Cardiac fibroblast (primary cell): ENCODE results near the gene CTSZ.
A peak's percentile ranks its signal among the peaks of the same experiment; 100 is the strongest.

Experiments
- DNase-seq, 2 donors: peaks; one replicate each; pipeline versions ENCODE4 v3.0.0 to v3.0.0-alpha.2; 2010; ENCODE audit warnings: low read depth in 2 of 2
- H3K4me3 ChIP-seq, 2 donors: replicated peaks in 1 of 2; 1 replicate in 1 of 2; 2 replicates in 1 of 2; pipeline ENCODE4 v1.5.1; 2011; ENCODE audit warnings: low read depth in 2 of 2, low read length in 2 of 2, mild to moderate bottlenecking in 2 of 2, moderate library complexity in 1 of 2
- CTCF ChIP-seq: IDR thresholded peaks from one replicate; pipeline ENCODE4 v1.5.1; 2011; ENCODE audit warnings: low read depth, mild to moderate bottlenecking, low read length, inconsistent platforms

CTSZ gene

GRCh38 chr20:58980711-58981627 lies 26.1 kb downstream of the CTSZ start, which contains the start of gene NELFCD:
NELFCD (plus strand) TSS chr20:58981256; CDS start chr20:58981310, 54 bp downstream.
- H3K4me3 ChIP-seq, result peak within 1 kb of the TSS; percentile 58 to 71
- peak; percentile 78 to 87 for DNase-seq
- no peak for TF ChIP-seq CTCF

- no peak for DNase-seq
- no peak overlapping the region for H3K4me3 ChIP-seq
- TF ChIP-seq CTCF, result no peak
Observed at GRCh38 chr20:58978351-58979190, 28.5 kb downstream of the CTSZ start.

- no peak overlapping the region for H3K4me3 ChIP-seq
- no peak for TF ChIP-seq CTCF
- DNase-seq, result no peak
Observed at GRCh38 chr20:58976061-58976730, 30.9 kb downstream of the CTSZ start.

- DNase-seq, result no peak
- TF ChIP-seq CTCF, result no peak
- H3K4me3 ChIP-seq, result no peak overlapping the region
Observed at GRCh38 chr20:58975353-58975752, 31.7 kb downstream of the CTSZ start.

- no peak for DNase-seq
- TF ChIP-seq CTCF, result no peak
Observed at GRCh38 chr20:58973866-58974265, 33.2 kb downstream of the CTSZ start.

GRCh38 chr20:58973179-58973578 lies 33.9 kb downstream of the CTSZ start:
- TF ChIP-seq CTCF, result no peak
- no peak overlapping the region for H3K4me3 ChIP-seq
- DNase-seq, result no peak

More at GRCh38 chr20:58973866-58974265, 33.2 kb downstream of the CTSZ start:
- H3K4me3 ChIP-seq, result no peak overlapping the region
